Bronchial epithelial cell (primary cell): ENCODE results near the gene PSMD1. TPM values are rescaled to one million over a fixed set of nuclear protein-coding genes. Genes with fewer than 3 reads are reported as not detected.
"Not testable (repeated sequence)": the region's sequence is repeated elsewhere in the genome, so short reads cannot be mapped to it uniquely, and the experiment has no call there.

ENCODE experiments used
- DNase-seq: peaks from one replicate; pipeline ENCODE4 v3.0.0-alpha.2; 2010; ENCODE audit warnings: low read depth
- FAIRE-seq: peaks from 2 replicates; lab custom pipeline; 2011; peaks lifted over from hg19 to GRCh38; lab: Jason Lieb, UNC
- H3K27me3 ChIP-seq: 2 replicates; pipeline ENCODE4 v1.5.1; 2011; ENCODE audit warnings: low read length; ENCODE audit not compliant: control insufficient read depth, insufficient read depth
- H3K36me3 ChIP-seq: 2 replicates; pipeline ENCODE4 v1.5.1; 2011; ENCODE audit warnings: low read length; ENCODE audit not compliant: control insufficient read depth, insufficient read depth
- H3K4me3 ChIP-seq: 2 replicates; pipeline ENCODE4 v1.5.1; 2011; ENCODE audit warnings: mild to moderate bottlenecking, low read depth, low read length, control low read depth
- CTCF ChIP-seq: IDR thresholded peaks from 2 replicates; pipeline ENCODE4 v1.5.1; 2011; ENCODE audit warnings: mild to moderate bottlenecking, moderate library complexity, low read length, control low read depth, inconsistent platforms; ENCODE audit not compliant: insufficient read depth, severe bottlenecking
- total RNA-seq: library from RNA; depleted of rRNA; stranded (reverse); fragments of >200 nt; gene quantifications from 2 replicates; pipeline ENCODE4 v1.2.1, GENCODE V29; 2014

The PSMD1 gene
- total RNA-seq, 1 donor from 2014 or later, result 69.5 TPM

- FAIRE-seq (no peak), DNase-seq (no peak)
- TF ChIP-seq CTCF, result no peak
- Histone ChIP-seq H3K4me3 (no peak overlapping the region), H3K36me3 (no peaks in the 10 kb centered on the region), H3K27me3 (no peaks in the 10 kb centered on the region)
Observed at GRCh38 chr2:231177156-231178025, 120.7 kb downstream of the PSMD1 start.

DNA sequence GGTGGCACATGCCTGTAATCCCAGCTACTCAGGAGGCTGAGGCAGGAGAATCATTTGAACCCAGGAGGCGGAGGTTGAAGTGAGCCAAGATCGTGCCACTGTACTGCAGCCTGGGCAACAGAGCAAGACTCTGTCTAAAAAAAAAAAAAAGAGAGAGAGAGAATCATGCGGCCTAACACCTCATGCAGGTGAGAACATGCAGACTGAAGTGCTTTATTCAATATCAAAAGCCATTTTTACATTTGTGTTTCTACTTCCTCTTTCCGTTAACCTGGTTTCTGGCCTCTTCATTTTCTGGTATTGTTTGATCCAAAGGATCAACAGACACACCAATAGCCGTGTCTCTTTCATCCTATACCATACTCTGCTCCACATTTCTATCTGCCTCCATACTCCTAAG is 122.1 kb downstream of the PSMD1 start:
- not testable (repeated sequence) for DNase-seq, FAIRE-seq, H3K4me3 ChIP-seq, H3K27me3 ChIP-seq, H3K36me3 ChIP-seq

- Histone ChIP-seq H3K27me3 (no peaks in the 10 kb centered on the region), H3K4me3 (no peak overlapping the region), H3K36me3 (no peaks in the 10 kb centered on the region)
- no peak for FAIRE-seq
- no peak for TF ChIP-seq CTCF
- no peak for DNase-seq
Observed at GRCh38 chr2:231181860-231182512, 125.3 kb downstream of the PSMD1 start.

- Histone ChIP-seq H3K4me3 (no peak overlapping the region), H3K36me3 (no peaks in the 10 kb centered on the region), H3K27me3 (no peaks in the 10 kb centered on the region)
- DNase-seq (no peak), FAIRE-seq (no peak)
- TF ChIP-seq CTCF, result no peak
Observed at GRCh38 chr2:231182513-231182899, 125.8 kb downstream of the PSMD1 start.

GRCh38 chr2:231183851-231184250 is 127.2 kb downstream of the PSMD1 start:
- Histone ChIP-seq H3K27me3 (no peaks in the 10 kb centered on the region), H3K36me3 (no peaks in the 10 kb centered on the region), H3K4me3 (no peak overlapping the region)
- FAIRE-seq, result no peak
- DNase-seq, result no peak
- TF ChIP-seq CTCF, result no peak

DNA sequence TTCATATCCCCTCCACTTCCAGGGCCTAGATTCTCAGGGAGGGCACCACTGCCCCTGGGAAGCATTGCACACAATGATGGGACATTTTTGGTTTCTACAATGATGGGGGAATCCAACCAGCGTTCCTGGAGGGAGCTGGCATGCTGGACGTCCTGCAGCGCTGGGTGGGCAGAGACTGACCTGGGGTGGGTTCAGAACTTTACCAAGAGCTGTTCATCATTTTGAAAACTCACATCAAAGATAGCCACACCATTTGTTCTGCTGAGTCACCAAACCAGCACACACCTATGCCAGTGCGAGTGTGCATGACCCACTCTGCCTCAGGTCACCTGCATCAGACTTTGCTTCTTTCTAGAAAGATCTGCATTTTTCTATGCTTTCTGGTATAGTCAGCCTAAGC is 127.7 kb downstream of the PSMD1 start:
- FAIRE-seq (no peak), DNase-seq (no peak)
- Histone ChIP-seq H3K36me3 (no peaks in the 10 kb centered on the region), H3K4me3 (no peak overlapping the region), H3K27me3 (no peaks in the 10 kb centered on the region)
- no peak for TF ChIP-seq CTCF
